Liver (tissue), 9 donors: ENCODE data around the gene FTO. TPM values are rescaled to one million over a fixed set of nuclear protein-coding genes. Genes with fewer than 3 reads are reported as not detected.

Experiments
- DNase-seq: peaks from one replicate; pipeline ENCODE4 v3.0.0-alpha.2; 2017; ENCODE audit warnings: low spot score
- H3K27ac ChIP-seq, 2 donors: one replicate each; pipeline ENCODE4 v1.7.0; 2013; ENCODE audit warnings: inconsistent platforms in 2 of 2, low read length in 2 of 2, control low read depth in 1 of 2, low read depth in 1 of 2, mild to moderate bottlenecking in 1 of 2
- H3K27me3 ChIP-seq, 4 donors: one replicate each; pipeline versions ENCODE4 v1.6.1 to v1.7.0; 2013; ENCODE audit warnings: low read length in 3 of 4, inconsistent platforms in 1 of 4, mild to moderate bottlenecking in 1 of 4, moderate library complexity in 1 of 4; ENCODE audit not compliant: control insufficient read depth in 4 of 4, insufficient read depth in 4 of 4
- H3K36me3 ChIP-seq, 4 donors: one replicate each; pipeline versions ENCODE4 v1.6.1 to v1.7.0; 2013; ENCODE audit warnings: low read length in 3 of 4, mild to moderate bottlenecking in 3 of 4, low read depth in 1 of 4, moderate library complexity in 1 of 4; ENCODE audit not compliant: control insufficient read depth in 4 of 4, insufficient read depth in 3 of 4
- H3K4me1 ChIP-seq, 4 donors: one replicate each; pipeline versions ENCODE4 v1.6.1 to v1.7.0; 2013; ENCODE audit warnings: low read length in 3 of 4, mild to moderate bottlenecking in 3 of 4, moderate library complexity in 1 of 4; ENCODE audit not compliant: control insufficient read depth in 4 of 4, insufficient read depth in 4 of 4
- H3K4me3 ChIP-seq, 3 donors: one replicate each; pipeline versions ENCODE4 v1.6.1 to v1.7.0; 2013; ENCODE audit warnings: low read length in 3 of 3, control low read depth in 1 of 3, low read depth in 1 of 3, mild to moderate bottlenecking in 1 of 3
- H3K9ac ChIP-seq, 2 donors: one replicate each; pipeline ENCODE4 v1.7.0; 2013; ENCODE audit warnings: low read length in 2 of 2, mild to moderate bottlenecking in 2 of 2, moderate library complexity in 2 of 2, control low read depth in 1 of 2, low read depth in 1 of 2
- H3K9me3 ChIP-seq, 4 donors: one replicate each; pipeline versions ENCODE4 v1.6.1 to v1.7.0; 2013; ENCODE audit warnings: low read length in 3 of 4; ENCODE audit not compliant: control insufficient read depth in 4 of 4
- ATF3 ChIP-seq: IDR thresholded peaks from 2 replicates; pipeline ENCODE4 v1.6.1; 2016; ENCODE audit warnings: antibody characterized with exemption
- CTCF ChIP-seq: fragments of 150-350 bp; IDR thresholded peaks from 2 replicates; pipeline ENCODE4 v1.5.1; 2017; ENCODE audit warnings: improper control_type of control experiment, low read depth, low read length; ENCODE audit not compliant: missing input control
- EGR1 ChIP-seq, 2 donors: IDR thresholded peaks; 2 replicates each; pipeline ENCODE4 v1.6.1; 2016 to 2018; ENCODE audit warnings: antibody characterized with exemption in 2 of 2, low read depth in 2 of 2
- FOXA1 ChIP-seq: IDR thresholded peaks from 2 replicates; pipeline ENCODE4 v1.6.1; 2016; ENCODE audit warnings: antibody characterized with exemption
- FOXA2 ChIP-seq: IDR thresholded peaks from 2 replicates; pipeline ENCODE4 v1.6.1; 2016; ENCODE audit warnings: antibody characterized with exemption
- GABPA ChIP-seq, 2 donors: IDR thresholded peaks in 1 of 2; conservative IDR thresholded peaks in 1 of 2; 2 replicates each; pipeline ENCODE4 v1.6.1; 2016; ENCODE audit warnings: antibody characterized with exemption in 2 of 2, mild to moderate bottlenecking in 1 of 2, moderate library complexity in 1 of 2
- HNF4A ChIP-seq, 2 donors: conservative IDR thresholded peaks; 2 replicates each; pipeline ENCODE4 v1.6.1; 2016; ENCODE audit warnings: antibody characterized with exemption in 2 of 2, mild to moderate bottlenecking in 2 of 2
- HNF4G ChIP-seq: IDR thresholded peaks from 2 replicates; pipeline ENCODE4 v1.6.1; 2016; ENCODE audit warnings: antibody characterized with exemption
- NR2F2 ChIP-seq: IDR thresholded peaks from 2 replicates; pipeline ENCODE4 v1.6.1; 2016; ENCODE audit warnings: antibody characterized with exemption
- RAD21 ChIP-seq, 2 donors: IDR thresholded peaks; 2 replicates each; pipeline ENCODE4 v1.6.1; 2016; ENCODE audit warnings: antibody characterized with exemption in 2 of 2, mild to moderate bottlenecking in 2 of 2
- REST ChIP-seq: IDR thresholded peaks from 2 replicates; pipeline ENCODE4 v1.6.1; 2016; ENCODE audit warnings: antibody characterized with exemption, mild to moderate bottlenecking
- RXRA ChIP-seq, 2 donors: IDR thresholded peaks; 2 replicates each; pipeline ENCODE4 v1.6.1; 2017 to 2018; ENCODE audit warnings: antibody characterized with exemption in 2 of 2, mild to moderate bottlenecking in 1 of 2
- SP1 ChIP-seq: IDR thresholded peaks from 2 replicates; pipeline ENCODE4 v1.6.1; 2018; ENCODE audit warnings: antibody characterized with exemption, mild to moderate bottlenecking
- TAF1 ChIP-seq: conservative IDR thresholded peaks from 2 replicates; pipeline ENCODE4 v1.6.1; 2016; ENCODE audit warnings: antibody characterized with exemption, mild to moderate bottlenecking
- YY1 ChIP-seq: IDR thresholded peaks from 2 replicates; pipeline ENCODE4 v1.6.1; 2016; ENCODE audit warnings: antibody characterized with exemption, mild to moderate bottlenecking
- ZBTB33 ChIP-seq: IDR thresholded peaks from 2 replicates; pipeline ENCODE4 v1.6.1; 2016; ENCODE audit warnings: antibody characterized with exemption
- WGBS: extraction: QIAGEN DNeasy Blood & Tissue Kit; methylation state at CpG from one replicate; pipeline ENCODE4 v1.1.7; 2013; 5-methylcytosine and 5-hydroxymethylcytosine counted together
- polyA plus RNA-seq, 2 donors: library from polyadenylated mRNA; stranded (reverse) in 1 of 2; unstranded in 1 of 2; fragments of 200-250 nt in 1 of 2; fragments of >200 nt in 1 of 2; fragmentation: Nextera tagmentation in 1 of 2; extraction: Ambion mirVana in 1 of 2; gene quantifications; one replicate each; pipeline versions ENCODE4 v1.2.1 to v1.2.3, GENCODE V29; 2013 to 2015
- total RNA-seq, 2 donors: library from RNA; depleted of rRNA; stranded (reverse); fragments of >200 nt; gene quantifications; one replicate each; pipeline ENCODE4 v1.2.3, GENCODE V29; 2014
- donor health status: healthy.
- donor health status: healthy.
- donor health status: healthy.
- donor health status: healthy.
- donor health status: healthy.

Gene FTO
- total and polyA plus RNA-seq, 4 donors: 12.0 to 54.2 (median 24.6) TPM

- TF ChIP-seq ZBTB33 (no peak), FOXA1 (no peak), EGR1 (IDR thresholded peaks at IDR 0.05; ENCODE audit: low read depth in 2 of 2) (no peak), REST (no peak), TAF1 (no peak), GABPA (IDR thresholded peaks at IDR 0.05 in 1 of 2, conservative IDR thresholded peaks at IDR 0.05 in 1 of 2) (no peak), HNF4G (no peak), FOXA2 (no peak), HNF4A (conservative IDR thresholded peaks at IDR 0.05) (no peak), CTCF (no peak), ATF3 (no peak), YY1 (no peak), SP1 (no peak)
- Histone ChIP-seq H3K9ac (no peak overlapping the region), H3K4me1 (peaks cover 3 to 25% (median 7%) of the 10 kb centered on the region in 4 donors), H3K27ac (no peak overlapping the region), H3K9me3 (no peaks in the 10 kb centered on the region), H3K36me3 (no peaks in the 10 kb centered on the region), H3K27me3 (no peaks in the 10 kb centered on the region), H3K4me3 (no peak overlapping the region)
- no peak for DNase-seq
- WGBS: 95% methylated on average over 1 of the region's 1 CpG
Observed at GRCh38 chr16:53753431-53753830, 49.5 kb downstream of the FTO start.

GRCh38 chr16:53755026-53755910, 51.3 kb downstream of the FTO start:
- Histone ChIP-seq H3K9ac (no peak overlapping the region), H3K4me3 (no peak overlapping the region), H3K4me1 (peaks cover 3 to 26% (median 7%) of the 10 kb centered on the region in 4 donors), H3K27ac (no peak overlapping the region), H3K9me3 (no peaks in the 10 kb centered on the region), H3K27me3 (no peaks in the 10 kb centered on the region), H3K36me3 (no peaks in the 10 kb centered on the region)
- no peak for DNase-seq
- 78% methylated on average over 9 of the region's 9 CpGs for WGBS
- TF ChIP-seq NR2F2: no peak
- no peak for TF ChIP-seq ATF3
- no peak for TF ChIP-seq ZBTB33
- TF ChIP-seq REST: no peak
- no peak for TF ChIP-seq TAF1
- TF ChIP-seq RAD21 (IDR thresholded peaks at IDR 0.05): no peak
- TF ChIP-seq FOXA1: no peak
- TF ChIP-seq GABPA (IDR thresholded peaks at IDR 0.05 in 1 of 2, conservative IDR thresholded peaks at IDR 0.05 in 1 of 2): no peak
- no peak for TF ChIP-seq YY1
- no peak for TF ChIP-seq RXRA (IDR thresholded peaks at IDR 0.05)
- no peak for TF ChIP-seq EGR1 (IDR thresholded peaks at IDR 0.05; ENCODE audit: low read depth in 2 of 2)
- TF ChIP-seq FOXA2: no peak
